Measurements from ENCODE around the gene SPATA24.

SPATA24 gene

GRCh38 chr5:139438707-139439012 is 34.8 kb upstream of the SPATA24 start:
- no peak for TF ChIP-seq CEBPB (IDR thresholded peaks at IDR 0.05)
- no peak for TF ChIP-seq RAD21 (IDR thresholded peaks at IDR 0.05; ENCODE audit: low read depth)
- no peak for TF ChIP-seq TCF12 (IDR thresholded peaks at IDR 0.05; ENCODE audit: low read depth)
- no peak for TF ChIP-seq YY1 (IDR thresholded peaks at IDR 0.05; ENCODE audit: low read depth)

- TF ChIP-seq CREB1 (IDR thresholded peaks at IDR 0.05; ENCODE audit: low read depth), result no peak
- TF ChIP-seq EP300 (IDR thresholded peaks at IDR 0.05; ENCODE audit: borderline replicate concordance), result no peak
- TF ChIP-seq ZBTB7A (IDR thresholded peaks at IDR 0.05; ENCODE audit: low read depth), result no peak
- TF ChIP-seq TAF1 (IDR thresholded peaks at IDR 0.05; ENCODE audit: low read depth), result no peak
- no peak for TF ChIP-seq NFIC (IDR thresholded peaks at IDR 0.05)
- TF ChIP-seq MAX (IDR thresholded peaks at IDR 0.05), result no peak
- TF ChIP-seq TEAD4 (IDR thresholded peaks at IDR 0.05), result no peak
- TF ChIP-seq EGR1 (IDR thresholded peaks at IDR 0.05), result no peak
Observed at GRCh38 chr5:139435676-139436075, 31.8 kb upstream of the SPATA24 start.

GRCh38 chr5:139431706-139432105 is 27.8 kb upstream of the SPATA24 start:
- TF ChIP-seq REST (IDR thresholded peaks at IDR 0.05; ENCODE audit: low read depth), result no peak
- no peak for TF ChIP-seq ZBTB7A (IDR thresholded peaks at IDR 0.05; ENCODE audit: low read depth)
- TF ChIP-seq EGR1 (IDR thresholded peaks at IDR 0.05), result no peak
- no peak for TF ChIP-seq TEAD4 (IDR thresholded peaks at IDR 0.05)
- TF ChIP-seq FOXM1 (IDR thresholded peaks at IDR 0.05; ENCODE audit: borderline replicate concordance, low read depth), result no peak
- TF ChIP-seq RAD21 (IDR thresholded peaks at IDR 0.05; ENCODE audit: low read depth), result no peak
- TF ChIP-seq USF1 (IDR thresholded peaks at IDR 0.05), result no peak
- no peak for TF ChIP-seq CREB1 (IDR thresholded peaks at IDR 0.05; ENCODE audit: low read depth)
- TF ChIP-seq EP300 (IDR thresholded peaks at IDR 0.05; ENCODE audit: borderline replicate concordance), result no peak
- no peak for TF ChIP-seq CEBPB (IDR thresholded peaks at IDR 0.05)
- no peak for TF ChIP-seq TCF12 (IDR thresholded peaks at IDR 0.05; ENCODE audit: low read depth)
- TF ChIP-seq YY1 (IDR thresholded peaks at IDR 0.05; ENCODE audit: low read depth), result no peak
- no peak for TF ChIP-seq MAX (IDR thresholded peaks at IDR 0.05)
- TF ChIP-seq TAF1 (IDR thresholded peaks at IDR 0.05; ENCODE audit: low read depth), result no peak
- no peak for TF ChIP-seq NFIC (IDR thresholded peaks at IDR 0.05)

- TF ChIP-seq TEAD4 (IDR thresholded peaks at IDR 0.05), result no peak
- no peak for TF ChIP-seq NFIC (IDR thresholded peaks at IDR 0.05)
- no peak for TF ChIP-seq CREB1 (IDR thresholded peaks at IDR 0.05; ENCODE audit: low read depth)
- TF ChIP-seq REST (IDR thresholded peaks at IDR 0.05; ENCODE audit: low read depth), result no peak
- TF ChIP-seq TAF1 (IDR thresholded peaks at IDR 0.05; ENCODE audit: low read depth), result no peak
- TF ChIP-seq RAD21 (IDR thresholded peaks at IDR 0.05; ENCODE audit: low read depth), result no peak
- no peak for TF ChIP-seq EP300 (IDR thresholded peaks at IDR 0.05; ENCODE audit: borderline replicate concordance)
- no peak for TF ChIP-seq FOXM1 (IDR thresholded peaks at IDR 0.05; ENCODE audit: borderline replicate concordance, low read depth)
- TF ChIP-seq CEBPB (IDR thresholded peaks at IDR 0.05), result no peak
- TF ChIP-seq ZBTB7A (IDR thresholded peaks at IDR 0.05; ENCODE audit: low read depth), result no peak
- no peak for TF ChIP-seq YY1 (IDR thresholded peaks at IDR 0.05; ENCODE audit: low read depth)
Observed at GRCh38 chr5:139430015-139430414, 26.1 kb upstream of the SPATA24 start.

- no peak for TF ChIP-seq CREB1 (IDR thresholded peaks at IDR 0.05; ENCODE audit: low read depth)
- no peak for TF ChIP-seq RAD21 (IDR thresholded peaks at IDR 0.05; ENCODE audit: low read depth)
- TF ChIP-seq CEBPB (IDR thresholded peaks at IDR 0.05), result no peak
- TF ChIP-seq USF1 (IDR thresholded peaks at IDR 0.05), result no peak
- no peak for TF ChIP-seq EGR1 (IDR thresholded peaks at IDR 0.05)
- TF ChIP-seq TEAD4 (IDR thresholded peaks at IDR 0.05), result no peak
- no peak for TF ChIP-seq REST (IDR thresholded peaks at IDR 0.05; ENCODE audit: low read depth)
- no peak for TF ChIP-seq TAF1 (IDR thresholded peaks at IDR 0.05; ENCODE audit: low read depth)
- no peak for TF ChIP-seq TCF12 (IDR thresholded peaks at IDR 0.05; ENCODE audit: low read depth)
- TF ChIP-seq YY1 (IDR thresholded peaks at IDR 0.05; ENCODE audit: low read depth), result no peak
- TF ChIP-seq NFIC (IDR thresholded peaks at IDR 0.05), result no peak
- TF ChIP-seq ZBTB7A (IDR thresholded peaks at IDR 0.05; ENCODE audit: low read depth), result no peak
Observed at GRCh38 chr5:139426203-139426885, 22.5 kb upstream of the SPATA24 start.

All from Ishikawa (cell line).